Subcutaneous adipose tissue (tissue), 4 donors: Measurements from ENCODE around the gene NFAM1. TPM values are rescaled to one million over a fixed set of nuclear protein-coding genes. Genes with fewer than 3 reads are reported as not detected.

Experiments
- CTCF ChIP-seq: fragments of 450-650 bp; IDR thresholded peaks from one replicate; pipeline ENCODE4 v1.5.1; 2016; ENCODE audit warnings: low read depth, mild to moderate bottlenecking, control low read depth, antibody characterized with exemption, moderate library complexity
- total RNA-seq, 4 donors: library from RNA; depleted of rRNA; stranded (reverse); fragments of >200 nt; gene quantifications; one replicate each; pipeline ENCODE4 v1.1.0, GENCODE V29; 2016

Gene NFAM1
- total RNA-seq, 4 donors from 2014 or later = 2.6 to 10.9 (median 5.8) TPM

GRCh38 chr22:42350373-42350772, 81.8 kb downstream of the NFAM1 start:
- TF ChIP-seq CTCF = no peak

- no peak for TF ChIP-seq CTCF
These were observed 84.8 kb downstream of the NFAM1 start for GRCh38 chr22:42347281-42347824.

- TF ChIP-seq CTCF = no peak
These were observed 85.5 kb downstream of the NFAM1 start for GRCh38 chr22:42346722-42347121.

GRCh38 chr22:42345458-42345857, 86.7 kb downstream of the NFAM1 start:
- TF ChIP-seq CTCF = no peak

GRCh38 chr22:42344361-42344905, 87.8 kb downstream of the NFAM1 start:
- TF ChIP-seq CTCF = no peak

GRCh38 chr22:42343531-42344081, 88.6 kb downstream of the NFAM1 start:
- TF ChIP-seq CTCF = no peak

GRCh38 chr22:42343121-42343454, 89.1 kb downstream of the NFAM1 start:
- no peak for TF ChIP-seq CTCF
